KG1 (cell line): ENCODE measurements around the gene SULT1C2.

Experiments
- DNase-seq: peaks from one replicate; lab custom pipeline; 2025; lab: John Stamatoyannopoulos, UW

The SULT1C2 gene

DNA sequence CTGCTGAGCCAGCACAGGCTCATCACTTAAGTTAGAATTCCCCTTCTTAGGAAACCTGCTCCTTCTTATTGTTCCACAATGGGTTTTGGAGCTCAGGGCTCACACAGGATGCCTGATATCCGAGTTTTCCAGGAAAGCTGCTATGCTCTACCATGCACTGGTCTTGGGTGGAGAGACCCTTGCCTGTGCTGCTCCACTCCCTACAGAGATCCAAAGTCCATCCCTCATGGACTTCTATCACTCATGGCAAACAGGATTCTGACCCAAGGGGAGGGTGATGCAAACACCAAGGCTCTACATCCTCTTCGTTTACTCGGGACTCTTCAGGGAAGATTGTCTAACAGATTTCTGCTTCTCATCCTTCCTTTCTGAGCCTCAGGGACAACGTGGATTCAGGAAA, 5.2 kb downstream of the SULT1C2 start:
- no peak for DNase-seq

DNA sequence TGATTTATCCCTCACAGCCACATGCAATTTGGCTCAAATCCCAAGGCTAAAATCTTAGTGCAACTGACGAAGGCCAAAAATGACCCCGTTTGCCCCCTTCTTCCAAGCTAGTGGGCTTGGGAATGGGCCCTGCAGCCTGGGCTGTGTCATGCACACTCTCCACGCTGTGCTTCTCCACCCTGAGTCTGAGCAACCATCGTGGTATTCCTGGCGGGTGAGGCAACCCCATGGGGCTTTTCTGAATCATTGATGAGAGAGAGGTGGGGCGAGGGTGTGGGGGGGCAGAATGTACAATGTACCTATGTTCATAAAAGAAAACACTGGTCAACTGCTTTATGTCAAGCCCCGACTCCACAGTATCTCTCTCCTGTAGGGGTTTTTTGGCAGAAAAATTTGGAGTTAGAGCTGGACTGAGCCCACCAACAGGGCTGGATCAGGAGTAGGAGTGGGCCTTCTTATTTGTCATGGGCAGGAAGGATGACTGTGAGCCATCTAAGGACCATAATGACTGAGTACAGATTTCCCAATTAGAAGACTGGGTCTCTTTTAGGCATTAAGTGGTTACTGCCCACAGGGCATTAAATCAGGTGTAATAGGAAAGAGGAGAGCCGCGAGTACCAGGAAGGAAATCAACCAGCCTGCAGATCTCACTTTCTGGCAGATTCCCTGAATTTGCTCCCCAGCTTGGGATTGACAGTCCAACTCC, 8.9 kb downstream of the SULT1C2 start:
- no peak for DNase-seq

DNA sequence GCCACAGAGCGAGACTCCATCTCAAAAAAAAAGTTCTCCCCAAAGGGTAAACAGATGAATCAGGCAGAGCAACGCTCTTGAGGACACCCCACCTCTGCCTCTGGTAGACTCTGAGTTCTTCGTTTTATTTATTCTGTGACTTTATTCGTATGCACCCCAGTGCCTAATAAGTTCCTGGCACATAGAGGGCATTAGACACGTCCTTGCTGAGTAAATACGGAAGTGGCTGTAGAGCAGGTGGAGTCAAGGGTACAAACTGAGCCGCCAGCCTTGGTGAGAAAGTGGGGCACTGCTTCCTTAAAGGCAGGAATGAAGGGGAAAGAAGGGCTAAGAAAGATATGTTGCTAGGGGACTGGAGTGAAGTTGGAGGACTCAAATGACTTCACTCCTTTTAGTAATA, 12.9 kb downstream of the SULT1C2 start:
- DNase-seq = no peak

DNA sequence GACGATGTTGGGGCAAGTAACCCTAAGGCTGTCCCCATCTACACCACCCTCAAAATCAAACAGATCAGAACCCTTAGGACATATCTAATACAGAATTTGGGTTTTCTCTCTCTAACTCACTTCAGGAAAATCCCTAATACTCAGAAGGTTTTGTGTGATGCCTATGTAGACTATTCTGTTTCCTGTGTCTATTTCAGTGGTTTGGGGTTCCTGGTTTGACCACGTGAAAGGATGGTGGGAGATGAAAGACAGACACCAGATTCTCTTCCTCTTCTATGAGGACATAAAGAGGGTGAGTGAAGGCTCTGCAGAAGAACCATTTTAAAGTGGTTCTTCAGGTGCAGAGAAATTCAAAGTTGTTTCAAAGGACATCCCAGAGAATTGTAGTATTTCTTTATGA, 16.3 kb downstream of the SULT1C2 start:
- DNase-seq = no peak

DNA sequence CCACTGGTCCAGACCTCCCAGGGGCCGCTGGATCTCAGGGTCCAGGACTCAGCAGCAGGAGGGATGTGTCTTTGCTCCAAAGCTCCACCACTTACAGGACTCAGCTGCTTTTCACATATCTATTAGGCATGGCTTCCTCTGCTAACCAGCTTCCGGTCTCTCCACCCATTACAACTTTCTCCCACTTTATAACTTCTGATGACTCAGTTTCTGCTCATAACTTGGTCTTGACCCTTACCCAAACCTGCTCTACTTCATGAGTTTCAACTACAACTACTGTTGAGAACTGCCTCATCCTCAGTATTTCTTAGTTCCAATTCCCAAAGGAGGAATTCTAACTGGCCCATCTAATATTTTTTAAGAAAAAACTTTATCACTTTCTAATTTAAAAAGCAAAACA, 17.2 kb downstream of the SULT1C2 start:
- no peak for DNase-seq

DNA sequence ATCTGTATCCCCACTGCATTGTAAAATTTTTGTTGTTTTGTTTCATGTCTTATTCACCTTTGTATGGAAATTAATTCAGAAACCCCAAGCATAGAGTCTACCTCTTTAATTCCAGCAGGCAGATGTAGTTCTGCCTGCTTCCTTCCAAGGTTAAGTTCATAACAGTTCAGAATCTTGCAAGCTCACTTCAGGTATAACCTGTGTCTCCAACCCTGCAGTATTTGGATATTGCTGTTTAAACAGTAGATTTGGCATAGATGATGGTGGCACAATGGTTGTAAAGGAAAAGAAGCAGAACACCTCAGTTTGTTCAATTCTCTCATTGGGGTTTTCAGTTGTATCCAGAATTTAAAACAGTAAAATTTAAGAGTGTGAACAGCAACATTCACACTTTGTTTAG, 21.2 kb downstream of the SULT1C2 start:
- no peak for DNase-seq

DNA sequence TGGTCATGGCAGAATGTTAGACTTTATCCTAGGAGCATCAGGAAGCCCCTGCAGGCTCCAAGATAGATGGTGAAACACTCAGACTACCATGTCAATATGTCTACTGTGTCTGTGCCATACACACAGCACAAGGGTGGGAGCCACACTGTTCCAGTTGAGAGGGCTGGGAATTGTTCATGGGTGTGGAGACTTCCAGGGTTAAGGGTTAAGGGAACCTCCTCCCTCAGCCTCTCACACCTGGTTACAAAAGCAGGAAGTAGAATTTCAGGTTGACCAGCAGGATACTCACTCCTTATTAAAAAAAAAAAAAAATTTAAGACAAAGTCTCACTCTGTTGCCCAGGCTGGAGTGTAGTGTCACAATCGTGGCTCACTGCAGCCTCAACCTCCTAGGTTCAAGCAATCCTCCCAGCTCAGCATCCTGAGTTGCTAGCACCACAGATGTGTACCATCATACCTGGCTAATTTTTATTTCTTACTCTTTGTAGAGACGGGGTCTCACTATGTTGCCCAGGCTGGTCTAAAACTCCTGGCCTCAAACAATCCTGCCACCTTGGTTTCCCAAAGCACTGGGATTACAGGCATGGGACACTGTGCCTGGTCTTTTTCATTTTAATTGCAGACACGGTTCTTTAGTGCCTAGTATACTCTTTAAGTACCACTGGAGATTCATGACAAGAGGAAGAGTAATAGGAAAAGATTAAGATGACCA, 26.0 kb downstream of the SULT1C2 start:
- no peak for DNase-seq

DNA sequence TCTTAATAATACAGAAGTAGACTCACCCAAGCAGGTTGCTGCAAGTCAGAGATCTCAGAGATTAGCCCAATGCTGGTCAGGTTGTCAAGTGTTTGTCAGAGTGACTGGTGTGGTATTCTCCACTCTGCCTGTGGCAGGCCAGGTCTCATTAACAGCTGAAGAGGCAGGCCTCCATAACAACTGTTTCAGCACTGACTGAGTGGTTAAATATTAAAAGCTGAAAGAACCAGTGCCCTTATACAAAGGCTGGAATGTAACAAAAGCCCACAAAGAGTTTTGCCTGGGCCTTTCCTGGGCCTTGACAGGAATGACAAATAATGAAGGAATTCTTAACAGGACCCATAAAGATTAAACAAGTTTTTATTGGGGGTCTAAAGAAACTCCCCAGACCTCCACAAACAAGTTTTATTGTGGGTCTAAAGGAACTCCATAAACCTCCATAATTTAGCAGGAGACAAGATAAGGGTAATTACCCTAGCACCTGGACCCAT, 26.8 kb downstream of the SULT1C2 start:
- no peak for DNase-seq

DNA sequence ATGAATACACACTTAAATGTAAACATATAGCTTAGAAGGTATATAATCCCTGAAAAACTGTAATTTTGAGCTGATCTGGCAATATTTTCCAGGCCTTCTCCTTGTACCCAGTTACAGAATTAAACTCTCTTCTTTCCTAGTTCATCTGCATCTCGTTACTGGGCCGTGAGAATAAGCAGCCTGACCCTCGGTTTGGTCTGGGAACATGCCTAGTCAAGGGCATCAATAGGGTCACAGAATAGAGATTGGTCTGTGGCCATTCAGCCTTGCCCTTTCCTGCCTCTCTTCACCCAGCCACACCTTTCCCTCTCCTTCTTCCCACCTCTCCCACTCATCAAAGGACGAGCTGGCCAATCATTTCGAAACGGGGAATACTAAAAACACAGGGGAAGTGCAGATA, 27.3 kb downstream of the SULT1C2 start:
- DNase-seq = no peak

DNA sequence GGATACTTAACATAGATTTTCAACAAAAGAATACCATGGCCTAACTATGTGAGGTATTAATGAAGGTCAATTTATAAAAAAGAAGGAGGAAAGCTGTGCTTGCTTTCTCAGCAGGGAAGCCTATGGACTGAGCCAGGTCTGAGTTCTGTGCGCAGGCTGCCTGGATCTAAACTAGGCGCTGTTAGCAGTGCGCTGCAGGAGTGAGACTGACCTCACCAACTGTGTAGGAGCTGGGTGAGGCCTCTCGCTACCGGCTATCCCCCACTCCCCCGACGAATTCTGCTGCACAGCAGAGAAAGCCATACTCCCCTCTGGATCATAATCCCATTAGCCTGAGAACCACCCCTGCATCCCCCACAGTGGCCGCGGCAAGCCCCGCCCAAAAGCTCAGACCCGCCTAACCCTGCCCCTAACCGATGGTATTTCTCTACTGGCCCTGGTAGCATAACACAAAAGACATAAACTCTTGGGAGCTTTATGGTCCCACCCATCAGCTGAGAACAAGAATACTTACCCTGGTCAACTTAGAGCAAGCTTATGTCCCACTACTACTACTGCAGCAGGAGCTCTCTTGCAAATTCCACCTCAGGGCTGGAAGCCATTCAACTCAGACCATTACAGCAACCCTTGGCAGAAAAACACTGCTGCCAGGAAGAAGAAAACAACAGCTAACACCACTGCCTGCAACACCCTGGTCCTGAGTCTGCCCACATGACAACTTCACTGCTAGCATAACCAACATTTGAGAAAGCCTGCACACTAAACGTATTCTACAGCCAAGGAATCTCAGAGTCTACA, 28.0 kb downstream of the SULT1C2 start:
- no peak for DNase-seq

DNA sequence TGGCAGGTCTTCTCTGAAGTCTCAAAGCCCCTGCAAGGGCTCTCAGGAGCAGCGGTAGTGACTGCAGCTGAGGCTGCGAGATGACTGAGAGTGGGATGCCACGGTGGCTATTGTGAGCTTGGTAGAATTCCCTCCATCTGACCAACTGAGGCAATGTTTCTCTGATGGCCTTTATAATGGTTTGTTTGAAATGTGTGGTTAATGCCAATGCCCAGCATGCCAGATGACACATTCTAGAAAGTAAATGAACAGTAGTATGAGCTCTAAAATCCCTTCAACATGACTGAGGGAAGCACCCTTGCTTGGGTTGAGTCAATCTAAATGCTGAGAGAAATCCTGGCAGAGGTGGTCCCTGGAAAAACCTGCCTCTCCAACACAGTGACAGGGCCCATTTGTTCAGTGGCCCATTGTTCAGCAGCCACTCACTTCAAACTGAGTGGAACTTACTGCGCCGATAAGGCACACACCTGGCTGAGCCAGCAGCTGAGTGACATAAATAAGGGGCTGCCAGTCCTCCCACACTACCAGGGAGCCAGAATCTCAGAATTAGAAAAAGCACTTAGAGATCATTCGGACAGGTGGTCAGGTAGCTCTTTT, 31.7 kb downstream of the SULT1C2 start:
- DNase-seq = no peak

DNA sequence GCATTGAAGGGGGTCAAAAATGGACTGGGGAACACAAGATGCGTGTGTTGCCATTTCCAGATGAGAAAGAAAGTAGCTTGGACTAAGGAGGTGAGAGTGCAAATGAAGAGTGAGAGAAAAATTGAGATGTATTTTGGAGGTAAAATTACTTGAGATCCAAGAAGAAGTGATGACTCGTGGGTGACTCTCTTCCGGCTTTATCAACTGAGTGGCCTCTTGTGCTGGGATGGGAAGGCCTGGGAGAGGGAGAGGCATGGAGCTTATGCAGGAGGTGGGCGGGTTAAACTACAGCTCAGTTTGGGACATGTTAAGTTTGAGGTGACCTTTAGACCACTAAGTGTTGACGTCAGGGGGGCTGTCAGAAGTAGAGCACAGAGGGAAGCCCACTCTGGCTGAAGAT, 34.9 kb downstream of the SULT1C2 start:
- DNase-seq = no peak

DNA sequence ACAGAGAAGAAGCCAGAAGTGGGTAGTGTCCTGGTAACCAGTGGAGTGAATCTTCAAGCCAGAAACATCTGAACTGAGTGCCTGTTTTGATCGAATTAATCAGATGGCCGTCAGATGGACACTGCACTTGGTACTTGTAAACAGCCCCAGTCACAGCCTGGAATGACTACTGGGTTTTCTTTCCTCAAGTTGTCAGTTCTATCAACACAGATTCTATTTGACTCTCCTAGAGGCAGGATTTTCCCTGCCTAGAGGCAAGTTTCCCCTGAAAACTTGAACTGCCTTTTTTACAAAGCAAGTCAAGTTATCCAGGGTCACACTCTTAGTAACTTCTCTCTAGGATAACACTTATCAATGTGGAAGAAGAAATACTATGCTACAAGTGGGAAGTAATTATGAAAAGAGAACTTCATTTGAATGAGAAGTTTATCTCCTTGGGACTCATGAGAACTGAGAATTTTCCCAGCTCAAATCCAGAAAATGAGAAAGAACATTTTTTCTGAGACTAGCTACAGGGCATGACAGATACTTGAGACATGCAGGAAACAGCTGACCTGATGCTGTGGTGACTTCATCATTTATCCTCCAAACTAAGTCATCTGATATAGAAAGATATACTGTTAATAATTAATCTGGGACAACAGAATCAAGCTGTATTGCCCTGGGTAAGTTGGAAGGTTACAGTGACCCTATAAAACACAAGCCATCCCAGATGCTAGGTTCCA, 36.0 kb downstream of the SULT1C2 start:
- no peak for DNase-seq

DNA sequence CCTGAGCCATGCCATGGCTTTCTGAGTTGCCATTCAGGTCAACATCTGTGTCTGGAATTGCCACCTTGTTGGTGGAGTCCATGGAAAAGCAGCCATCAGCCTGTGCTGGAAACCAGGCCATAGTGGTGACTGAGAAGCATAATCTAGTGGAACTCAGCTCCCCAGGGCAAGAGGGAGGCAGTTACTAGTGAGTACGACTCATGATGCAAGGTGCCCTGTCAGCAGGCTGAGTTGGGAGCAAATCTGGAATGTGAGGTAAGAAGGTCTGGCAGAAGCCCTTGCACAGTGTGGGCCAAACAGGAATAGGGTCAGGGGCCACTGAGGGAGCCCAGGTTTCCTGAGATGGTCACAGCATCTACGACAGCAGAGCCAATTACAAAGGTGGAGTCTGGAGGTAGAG, 37.1 kb downstream of the SULT1C2 start:
- DNase-seq = no peak

DNA sequence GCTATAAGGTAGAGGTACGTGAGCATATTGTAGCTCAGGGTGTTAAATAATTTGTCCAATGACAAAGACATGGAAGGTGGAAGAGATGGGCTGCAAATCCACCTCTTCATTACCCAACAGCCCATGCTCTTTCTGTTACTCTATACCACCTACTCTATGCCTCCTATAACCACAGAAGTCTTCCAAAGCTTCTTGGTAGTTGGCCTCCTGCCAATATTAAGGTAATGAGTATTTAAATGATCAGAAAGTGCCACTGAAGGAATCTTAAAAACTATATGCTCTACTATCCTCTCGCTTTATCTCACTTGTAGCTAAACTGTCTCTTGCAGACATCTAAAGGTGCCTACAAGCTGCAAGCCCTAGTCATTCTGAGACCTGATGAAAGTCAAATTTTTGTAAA, 41.1 kb downstream of the SULT1C2 start:
- DNase-seq = no peak

DNA sequence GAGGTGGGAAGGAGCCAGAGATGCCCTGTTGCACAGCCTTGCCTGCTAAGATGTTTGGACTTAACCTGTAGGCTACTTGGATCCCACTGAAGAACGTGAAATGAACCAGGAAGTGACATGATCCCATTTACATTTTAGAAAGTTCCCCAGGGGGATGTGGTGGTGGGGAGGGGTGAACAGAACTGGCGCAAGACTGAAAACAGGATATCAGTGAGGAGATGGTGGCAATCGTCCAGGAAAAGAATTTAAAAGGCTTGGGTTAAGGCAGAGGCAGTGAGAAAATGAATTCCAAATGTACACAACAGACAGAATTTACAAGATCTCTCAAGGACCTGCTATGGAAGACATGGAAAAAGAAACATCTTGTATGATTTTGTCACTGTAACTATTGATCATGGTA, 42.3 kb downstream of the SULT1C2 start:
- no peak for DNase-seq

DNA sequence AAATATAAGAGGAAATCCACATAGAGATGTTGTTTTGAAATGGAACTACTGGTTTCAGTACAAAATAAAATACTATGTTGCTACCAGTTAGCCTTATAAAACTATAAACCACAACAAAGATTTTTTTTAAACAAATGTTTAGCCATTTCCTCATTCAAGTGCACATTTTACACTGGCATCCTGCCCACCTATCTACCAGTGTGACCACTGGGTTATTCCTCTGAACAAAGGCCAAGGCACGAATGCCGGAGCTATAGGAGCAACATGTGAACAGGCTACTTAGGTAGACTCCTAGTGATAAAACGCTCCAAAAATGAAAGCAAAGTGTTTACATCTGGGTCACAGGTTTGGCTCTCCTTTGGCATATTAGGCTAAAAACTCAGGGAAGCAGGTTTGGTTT, 57.3 kb downstream of the SULT1C2 start:
- no peak for DNase-seq

DNA sequence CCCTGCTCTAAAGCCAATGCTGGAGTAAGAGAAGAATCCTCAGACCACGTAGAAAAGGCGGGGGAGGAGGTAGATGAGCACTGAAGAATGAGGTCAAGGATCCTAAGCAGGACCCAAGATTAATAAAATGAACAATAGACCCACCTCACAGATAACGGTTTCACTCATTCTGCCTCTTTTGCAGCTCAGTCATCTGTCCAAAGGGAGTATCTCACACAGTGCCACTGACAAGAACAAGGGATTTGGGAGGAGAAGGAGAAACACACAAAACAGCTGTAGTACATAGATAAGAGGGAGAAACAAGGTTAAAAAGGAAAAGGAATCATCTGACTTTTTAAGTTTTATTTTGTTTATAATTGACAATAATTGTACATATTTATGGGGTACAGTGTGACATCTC, 58.1 kb downstream of the SULT1C2 start:
- DNase-seq = no peak

DNA sequence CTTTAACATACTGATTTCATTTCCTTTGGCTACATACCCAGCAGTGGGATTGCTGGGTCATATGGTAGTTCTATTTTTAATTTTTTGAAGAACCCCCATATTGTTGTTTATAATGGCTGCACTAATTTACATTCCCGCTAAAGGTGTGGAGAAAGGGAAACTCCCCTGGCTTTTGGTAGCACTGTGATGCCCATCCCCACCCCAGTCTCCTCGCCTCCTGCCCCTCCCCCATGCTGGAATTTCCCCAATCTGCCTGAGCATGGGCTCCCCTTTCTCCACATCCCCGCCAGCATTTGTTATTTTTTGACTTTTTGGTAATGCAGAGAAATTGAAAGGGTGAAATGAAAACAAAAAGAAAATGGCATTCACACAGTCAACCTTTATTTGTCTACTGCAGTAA, 59.1 kb downstream of the SULT1C2 start:
- DNase-seq = no peak

DNA sequence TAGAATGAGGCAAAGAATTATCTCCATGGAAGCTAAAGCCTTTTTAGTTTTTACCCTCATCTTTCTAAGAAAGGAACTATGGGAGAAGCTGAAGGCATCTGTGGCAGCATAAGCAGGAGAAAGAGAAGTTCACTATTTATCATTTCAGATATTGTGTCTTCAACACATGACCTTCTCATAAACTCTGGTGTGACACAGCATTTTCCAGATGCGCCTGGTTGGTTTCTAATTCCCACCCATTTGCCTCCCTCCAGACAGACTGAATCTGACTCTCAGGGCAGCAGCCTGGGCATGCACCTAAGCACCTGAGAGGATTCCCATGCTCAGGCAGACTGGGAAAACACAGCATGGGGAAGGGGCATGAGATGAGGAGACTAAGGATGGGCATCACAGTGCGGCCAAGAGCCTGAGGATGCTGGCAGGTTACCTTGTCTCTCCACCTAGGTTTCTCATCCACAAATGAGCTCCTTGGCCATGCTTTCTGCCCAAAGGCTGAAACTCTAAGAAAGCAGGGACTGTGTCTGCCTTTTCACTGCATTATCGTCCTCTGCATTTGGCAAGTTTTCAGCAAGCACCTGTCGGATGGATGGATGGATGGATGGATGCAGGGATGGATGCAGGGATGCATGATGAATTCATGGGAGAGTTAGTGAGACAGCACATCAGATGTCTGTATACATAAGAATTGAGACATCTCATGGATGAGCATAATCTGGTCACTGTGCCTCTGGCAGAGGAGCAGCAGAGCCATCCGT, 60.3 kb downstream of the SULT1C2 start:
- no peak for DNase-seq

DNA sequence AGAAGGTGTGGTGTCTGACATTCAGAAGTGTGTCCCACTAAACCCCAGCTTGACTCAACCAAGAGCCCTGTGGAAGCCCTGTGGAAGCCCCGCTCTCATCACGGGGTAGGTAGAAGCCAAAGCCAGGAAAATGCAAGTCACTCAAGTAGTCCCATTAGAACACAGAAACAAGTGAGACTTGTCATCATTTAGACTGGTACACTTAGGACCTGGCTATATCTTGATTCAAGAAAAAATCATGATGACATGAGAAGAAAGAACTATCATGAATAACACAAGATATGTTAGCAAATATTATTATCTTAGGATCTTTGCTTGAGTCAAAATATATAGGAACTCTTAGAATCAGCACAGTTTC, 60.9 kb downstream of the SULT1C2 start:
- DNase-seq = no peak
